Tibial nerve (tissue), 3 donors: ENCODE data around the gene CIPC.

Experiments used
- CTCF ChIP-seq, 5 experiments: fragments of 200-600 bp in 3 of 5; fragments of 450-650 bp in 2 of 5; sonication (generic) in 3 of 5; IDR thresholded peaks; one replicate each; pipeline ENCODE4 v1.5.1; 2016 to 2019; ENCODE audit warnings: antibody characterized with exemption in 5 of 5, mild to moderate bottlenecking in 3 of 5, moderate library complexity in 2 of 5
- POLR2A ChIP-seq, 2 donors: fragments of 450-650 bp; IDR thresholded peaks; one replicate each; pipeline ENCODE4 v1.6.1; 2017; ENCODE audit warnings: antibody characterized with exemption in 2 of 2, mild to moderate bottlenecking in 2 of 2, moderate library complexity in 2 of 2

- TF ChIP-seq CTCF (IDR thresholded peaks at IDR 0.05) (no peak), POLR2A (IDR thresholded peaks at IDR 0.05) (no peak)
Observed at GRCh38 chr14:77055981-77056380, 42.1 kb upstream of the CIPC start.
